ENCODE measurements around the gene CLIP2. TPM values are rescaled to one million over a fixed set of nuclear protein-coding genes. Genes with fewer than 3 reads are reported as not detected.

The CLIP2 gene
- total and polyA plus RNA-seq, 2 of the 4 experiments (the other 2 are of a cell fraction): 18.1 to 20.7 TPM

- peaks cover 7% of the 10 kb centered on the region; the same call in 1 of the 2 replicates for H4K20me1 ChIP-seq (ENCODE audit: insufficient read depth, low read length)
- no peak overlapping the region for H3K56ac ChIP-seq (ENCODE audit: extremely low read depth, insufficient read depth, low read length)
- H3K9ac ChIP-seq (ENCODE audit: low read depth, low read length): no peak overlapping the region
- H4K5ac ChIP-seq (ENCODE audit: low read depth, low read length): no peak overlapping the region
- no peak overlapping the region for H2AK9ac ChIP-seq (replicated peaks; ENCODE audit: low read depth, low read length, poor library complexity)
- H3K4me1 ChIP-seq (ENCODE audit: control insufficient read depth, insufficient read depth, low read length): no peaks in the 10 kb centered on the region
- no peak overlapping the region for H2BK120ac ChIP-seq (ENCODE audit: low read depth, low read length)
- ChIA-PET CTCF (interaction anchor here (0.6 kb wide), 1 partner anchor 40 kb away, joined by 4 read pairs; no protein-coding TSS in a partner anchor), POLR2A (ENCODE audit: unreplicated experiment) (no interaction called here)
- no peak overlapping the region for H3K23ac ChIP-seq (ENCODE audit: low read depth, low read length)
- DNase-seq (no peak), ATAC-seq (ENCODE audit: low read depth) (no peak)
- no peak overlapping the region for H3K4ac ChIP-seq (ENCODE audit: low read depth, low read length)
- peaks cover 11% of the 10 kb centered on the region in 2 experiments for H3K79me1 ChIP-seq (ENCODE audit: low read depth in 1 of 2, low read length in 2 of 2)
- intact Hi-C loops (cut with micrococcal nuclease) (no loop called here), in situ Hi-C loops (cut with MboI; ENCODE audit: low sequenced_read_pairs) (loop anchor here (25.0 kb wide), 1 partner anchor 116 kb away; no protein-coding TSS in a partner anchor), dilution Hi-C loops (cut with HindIII; ENCODE audit: low sequenced_read_pairs, unreplicated experiment) (no loop called here)
- peaks cover 36% of the 10 kb centered on the region for H3K36me3 ChIP-seq (ENCODE audit: control insufficient read depth, insufficient read depth, low read length)
- TF ChIP-seq NFE2L2 (IDR thresholded peaks at IDR 0.05; ENCODE audit: low read depth, low read length): no peak
- no CpG with 5 or more reads among the region's 4 CpGs for WGBS, 2 experiments (ENCODE audit: extremely low coverage in 2 of 2, insufficient read length in 1 of 2)
- no TSS peak for BruUV-seq (replicated peaks)
- H3K9me1 ChIP-seq (ENCODE audit: insufficient read depth, low read length): peaks cover 3% of the 10 kb centered on the region; the same call in 1 of the 2 replicates
- H3K14ac ChIP-seq (replicated peaks; ENCODE audit: low read depth, low read length): no peak overlapping the region
- no peak overlapping the region for H4K8ac ChIP-seq (ENCODE audit: low read depth in 2 of 2, low read length in 2 of 2)
- H4K91ac ChIP-seq (ENCODE audit: insufficient read depth, low read depth, low read length): no peak overlapping the region
- H3K4me2 ChIP-seq (ENCODE audit: low read depth, low read length): no peak overlapping the region
- H3K27me3 ChIP-seq (ENCODE audit: control insufficient read depth, insufficient read depth, low read length): no peaks in the 10 kb centered on the region
- no peak overlapping the region for H3K27ac ChIP-seq (ENCODE audit: insufficient read depth, low read length)
- H3K4me3 ChIP-seq (ENCODE audit: insufficient read depth, low read depth, low read length): no peak overlapping the region
- no peak overlapping the region for H3K18ac ChIP-seq (ENCODE audit: low read depth, low read length)
- H2BK5ac ChIP-seq (ENCODE audit: low read depth, low read length, poor library complexity, severe bottlenecking): no peak overlapping the region
- H2BK20ac ChIP-seq (ENCODE audit: low read depth, low read length): no peak overlapping the region
- H2AK5ac ChIP-seq (ENCODE audit: low read depth, low read length): no peak overlapping the region
- no peak overlapping the region for H2AFZ ChIP-seq (replicated peaks; ENCODE audit: low read length, poor library complexity)
- H3K9me3 ChIP-seq (ENCODE audit: control insufficient read depth, insufficient read depth, low read length): no peaks in the 10 kb centered on the region
- no peak overlapping the region for H2BK15ac ChIP-seq (ENCODE audit: low read depth, low read length)
These were observed 42.7 kb upstream of the CLIP2 start for GRCh38 chr7:74246497-74246896.
